ENCODE measurements around the gene FASTKD1. TPM values are rescaled to one million over a fixed set of nuclear protein-coding genes. Genes with fewer than 3 reads are reported as not detected.

Gene FASTKD1
- total RNA-seq, 1 experiment from 2014 or later = 37.6 TPM

GRCh38 chr2:169561364-169561763, 12.3 kb downstream of the FASTKD1 start:
- H3K4me1 ChIP-seq (ENCODE audit: control insufficient read depth in 1 of 2, insufficient read depth in 2 of 2, low read length in 2 of 2) = no peaks in the 10 kb centered on the region
- intact Hi-C loops (cut with micrococcal nuclease) = no loop called here
- no peaks in the 10 kb centered on the region for H3K9me2 ChIP-seq (ENCODE audit: insufficient read depth)
- ChIA-PET RAD21 (ENCODE audit: low non-redundant PET in 1 of 2, low total read pairs in 2 of 2, uncharacterized antibody in 2 of 2, unreplicated experiment in 2 of 2) (no interaction called here), CTCF (no interaction called here), POLR2A (no interaction called here)
- no peak overlapping the region for H3K27ac ChIP-seq (ENCODE audit: low read depth, low read length)
- H3K36me3 ChIP-seq (ENCODE audit: control insufficient read depth in 1 of 2, insufficient read depth in 2 of 2, low read length in 2 of 2) = peaks cover 0 to 7% of the 10 kb centered on the region in 2 experiments; a peak in 2 of 4 replicates
- no peak overlapping the region for H2AFZ ChIP-seq (ENCODE audit: low read depth, low read length, poor library complexity, severe bottlenecking)
- H3K79me2 ChIP-seq (ENCODE audit: insufficient read depth, low read length) = no peaks in the 10 kb centered on the region
- no peak overlapping the region for H3K4me2 ChIP-seq (ENCODE audit: low read length)
- H3K9me3 ChIP-seq (ENCODE audit: control insufficient read depth in 1 of 2, insufficient read depth in 1 of 2, low read depth in 1 of 2, low read length in 2 of 2) = no peaks in the 10 kb centered on the region
- ATAC-seq = no peak
- BruUV-seq (replicated peaks) = no TSS peak
- H4K20me1 ChIP-seq (ENCODE audit: insufficient read depth) = no peaks in the 10 kb centered on the region
- H3K9ac ChIP-seq (ENCODE audit: low read length) = no peak overlapping the region
- no peak for DNase-seq (ENCODE audit: low read depth, low spot score)
- no peaks in the 10 kb centered on the region for H3K27me3 ChIP-seq (ENCODE audit: insufficient read depth, low read length)
- no peak overlapping the region for H3K4me3 ChIP-seq (replicated peaks in 1 of 2; ENCODE audit: low read depth in 1 of 2, low read length in 2 of 2)
- TF ChIP-seq REST (IDR thresholded peaks at IDR 0.05; ENCODE audit: low read depth) (no peak), EGR1 (IDR thresholded peaks at IDR 0.05; ENCODE audit: low read depth) (no peak), JUND (IDR thresholded peaks at IDR 0.05) (no peak), SRF (IDR thresholded peaks at IDR 0.05; ENCODE audit: low read depth) (no peak), YY1 (IDR thresholded peaks at IDR 0.05; ENCODE audit: extremely low read depth, insufficient replicate concordance, low read depth, low read length) (no peak)

- H3K4me3 ChIP-seq (replicated peaks in 1 of 2; ENCODE audit: low read depth in 1 of 2, low read length in 2 of 2) = no peak overlapping the region
- no peak overlapping the region for H3K4me2 ChIP-seq (ENCODE audit: low read length)
- CTCF ChIA-PET = no interaction called here
- BruUV-seq (replicated peaks) = no TSS peak
- DNase-seq (ENCODE audit: low read depth, low spot score) = no peak
- intact Hi-C loops (cut with micrococcal nuclease) = no loop called here
- POLR2A ChIA-PET = no interaction called here
- no peak overlapping the region for H3K9ac ChIP-seq (ENCODE audit: low read length)
- TF ChIP-seq JUND (IDR thresholded peaks at IDR 0.05) (no peak), YY1 (IDR thresholded peaks at IDR 0.05; ENCODE audit: extremely low read depth, insufficient replicate concordance, low read depth, low read length) (no peak), SIN3A (IDR thresholded peaks at IDR 0.05; ENCODE audit: low read depth) (no peak), CEBPB (IDR thresholded peaks at IDR 0.05; ENCODE audit: low read depth) (no peak), POLR2AphosphoS5 (IDR thresholded peaks at IDR 0.05; ENCODE audit: low read depth, low read length) (no peak), ELF1 (IDR thresholded peaks at IDR 0.05; ENCODE audit: borderline replicate concordance, low read depth) (no peak), SP1 (IDR thresholded peaks at IDR 0.05; ENCODE audit: low read depth) (no peak), RAD21 (IDR thresholded peaks at IDR 0.05; ENCODE audit: low read depth) (no peak), ZFX (IDR thresholded peaks at IDR 0.05) (no peak), CTCF (IDR thresholded peaks at IDR 0.05 in 2 of 3, conservative IDR thresholded peaks at IDR 0.05 in 1 of 3; ENCODE audit: borderline replicate concordance in 1 of 3, insufficient read depth in 1 of 3, low read depth in 2 of 3, low read length in 2 of 3) (no peak), ZNF274 (IDR thresholded peaks at IDR 0.05; ENCODE audit: low read depth, low read length) (no peak), ATF3 (IDR thresholded peaks at IDR 0.05) (no peak), SRF (IDR thresholded peaks at IDR 0.05; ENCODE audit: low read depth) (no peak)
- no peaks in the 10 kb centered on the region for H3K79me2 ChIP-seq (ENCODE audit: insufficient read depth, low read length)
- no peaks in the 10 kb centered on the region for H3K4me1 ChIP-seq (ENCODE audit: control insufficient read depth in 1 of 2, insufficient read depth in 2 of 2, low read length in 2 of 2)
- RAD21 ChIA-PET (ENCODE audit: low non-redundant PET in 1 of 2, low total read pairs in 2 of 2, uncharacterized antibody in 2 of 2, unreplicated experiment in 2 of 2) = no interaction called here
- H3K36me3 ChIP-seq (ENCODE audit: control insufficient read depth in 1 of 2, insufficient read depth in 2 of 2, low read length in 2 of 2) = 0 out of 4 replicates have a peak, but pooled peaks cover 0 to under 1% of the 10 kb centered on the region in 2 experiments
- no peaks in the 10 kb centered on the region for H3K9me3 ChIP-seq (ENCODE audit: control insufficient read depth in 1 of 2, insufficient read depth in 1 of 2, low read depth in 1 of 2, low read length in 2 of 2)
- H3K9me2 ChIP-seq (ENCODE audit: insufficient read depth) = no peaks in the 10 kb centered on the region
- H2AFZ ChIP-seq (ENCODE audit: low read depth, low read length, poor library complexity, severe bottlenecking) = no peak overlapping the region
- no peaks in the 10 kb centered on the region for H4K20me1 ChIP-seq (ENCODE audit: insufficient read depth)
- no peak overlapping the region for H3K27ac ChIP-seq (ENCODE audit: low read depth, low read length)
- no peak for ATAC-seq
- H3K27me3 ChIP-seq (ENCODE audit: insufficient read depth, low read length) = no peaks in the 10 kb centered on the region
Measured at GRCh38 chr2:169546756-169547155, 26.9 kb downstream of the FASTKD1 start.

Measured in HCT116 (cell line).